HepG2 (cell line): ENCODE data around the gene ESRP2. TPM values are rescaled to one million over a fixed set of nuclear protein-coding genes. Genes with fewer than 3 reads are reported as not detected.

ENCODE experiments used
- AKAP8 ChIP-seq: sonication (generic); formaldehyde crosslinking; IDR thresholded peaks from 2 replicates; pipeline ENCODE4 v1.5.1; 2020; ENCODE audit warnings: mild to moderate bottlenecking, missing genetic modification reagents
- BCL6 ChIP-seq: IDR thresholded peaks from 2 replicates; pipeline ENCODE4 v1.6.1; 2016; ENCODE audit warnings: missing genetic modification reagents, missing compliant biosample characterization
- GATAD1 ChIP-seq: IDR thresholded peaks from 2 replicates; pipeline ENCODE4 v1.6.1; 2016; ENCODE audit warnings: missing genetic modification reagents, missing compliant biosample characterization
- GPBP1L1 ChIP-seq: sonication (generic); formaldehyde crosslinking; IDR thresholded peaks from 2 replicates; pipeline ENCODE4 v1.5.0; 2020; ENCODE audit warnings: mild to moderate bottlenecking, missing genetic modification reagents
- HNRNPL ChIP-seq: fragments of 200-400 bp; formaldehyde crosslinking; IDR thresholded peaks from 2 replicates; pipeline ENCODE4 v1.6.1; 2017; ENCODE audit warnings: mild to moderate bottlenecking, low read depth, low read length
- IRF1 ChIP-seq: sonication (generic); formaldehyde crosslinking; IDR thresholded peaks from 2 replicates; pipeline ENCODE4 v1.4.0; 2020; ENCODE audit warnings: low read depth, mild to moderate bottlenecking, missing genetic modification reagents
- NKX3-1 ChIP-seq: sonication (generic); formaldehyde crosslinking; IDR thresholded peaks from 2 replicates; pipeline ENCODE4 v1.5.0; 2020; ENCODE audit warnings: missing genetic modification reagents
- NR3C1 ChIP-seq: sonication (generic); formaldehyde crosslinking; IDR thresholded peaks from 2 replicates; pipeline ENCODE4 v1.4.0; 2020; ENCODE audit warnings: missing genetic modification reagents
- RFXAP ChIP-seq: sonication (generic); formaldehyde crosslinking; IDR thresholded peaks from 2 replicates; pipeline ENCODE4 v1.4.0; 2020; ENCODE audit warnings: missing genetic modification reagents, borderline replicate concordance
- STAG1 ChIP-seq: sonication (generic); formaldehyde crosslinking; IDR thresholded peaks from 2 replicates; pipeline ENCODE4 v1.4.0; 2020; ENCODE audit warnings: missing genetic modification reagents
- TEF ChIP-seq: sonication (generic); formaldehyde crosslinking; IDR thresholded peaks from 2 replicates; pipeline ENCODE4 v1.5.0; 2020; ENCODE audit warnings: missing genetic modification reagents
- TOPORS ChIP-seq: sonication (generic); formaldehyde crosslinking; IDR thresholded peaks from 2 replicates; pipeline ENCODE4 v1.8.0; 2023; ENCODE audit warnings: mild to moderate bottlenecking, missing genetic modification reagents
- ZNF282 ChIP-seq: fragments of 450-650 bp; IDR thresholded peaks from 2 replicates; pipeline ENCODE4 v1.6.1; 2018; ENCODE audit not compliant: partially characterized antibody
- ZNF331 ChIP-seq: sonication (generic); formaldehyde crosslinking; IDR thresholded peaks from 2 replicates; pipeline ENCODE4 v1.4.0; 2020; ENCODE audit warnings: missing genetic modification reagents
- ZNF446 ChIP-seq: sonication (generic); formaldehyde crosslinking; IDR thresholded peaks from 2 replicates; pipeline ENCODE4 v1.5.0; 2020; ENCODE audit warnings: mild to moderate bottlenecking, missing genetic modification reagents
- ZNF567 ChIP-seq: sonication (generic); formaldehyde crosslinking; IDR thresholded peaks from 2 replicates; pipeline ENCODE4 v1.8.1; 2023; ENCODE audit warnings: mild to moderate bottlenecking, missing genetic modification reagents, borderline replicate concordance
- ZNF672 ChIP-seq: sonication (generic); formaldehyde crosslinking; IDR thresholded peaks from 2 replicates; pipeline ENCODE4 v1.8.1; 2022; ENCODE audit warnings: missing genetic modification reagents
- ZNF770 ChIP-seq: sonication (generic); formaldehyde crosslinking; IDR thresholded peaks from 2 replicates; pipeline ENCODE4 v1.5.0; 2020; ENCODE audit warnings: mild to moderate bottlenecking, missing genetic modification reagents
- polyA plus RNA-seq, 8 experiments: library from polyadenylated mRNA; depleted of rRNA in 3 of 8; stranded (reverse) in 7 of 8; unstranded in 1 of 8; fragments of >200 nt; fragmentation: Illumina TruSeq in 4 of 8; extraction: Trizol in 4 of 8; gene quantifications; 2 replicates each; pipeline versions ENCODE4 v1.2.1 to v1.2.3, GENCODE V29; 2011 to 2016; ENCODE audit warnings: low read depth in 4 of 8, missing spikeins in 1 of 8, mixed read lengths in 1 of 8; ENCODE audit not compliant: insufficient read depth in 1 of 8
- total RNA-seq, 5 experiments: library from RNA; depleted of rRNA; stranded (reverse); fragments of >200 nt; fragmentation: Illumina TruSeq; extraction: Trizol; gene quantifications; 2 replicates each; pipeline ENCODE4 v1.2.3, GENCODE V29; 2016; ENCODE audit warnings: low read depth in 1 of 5
- TF ChIP-seq, protein P1 (sequence below): IDR thresholded peaks from 2 replicates; pipeline ENCODE4 v1.6.1; 2012; ENCODE audit warnings: low read depth, low read length, improper control_type of control experiment
- TF ChIP-seq, protein P2 (sequence below): sonication (generic); formaldehyde crosslinking; conservative IDR thresholded peaks from 2 replicates; pipeline ENCODE4 v1.4.0; 2020; ENCODE audit warnings: missing genetic modification reagents
- TF ChIP-seq, protein P3 (sequence below): sonication (generic); formaldehyde crosslinking; IDR thresholded peaks from 2 replicates; pipeline ENCODE4 v1.4.0; 2020; ENCODE audit warnings: missing genetic modification reagents

The ESRP2 gene
- total and polyA plus RNA-seq, 2 of the 13 experiments (the other 11 are each of a cell fraction or from before 2014, with no cell fraction given), result 21.1 to 32.4 TPM

DNA sequence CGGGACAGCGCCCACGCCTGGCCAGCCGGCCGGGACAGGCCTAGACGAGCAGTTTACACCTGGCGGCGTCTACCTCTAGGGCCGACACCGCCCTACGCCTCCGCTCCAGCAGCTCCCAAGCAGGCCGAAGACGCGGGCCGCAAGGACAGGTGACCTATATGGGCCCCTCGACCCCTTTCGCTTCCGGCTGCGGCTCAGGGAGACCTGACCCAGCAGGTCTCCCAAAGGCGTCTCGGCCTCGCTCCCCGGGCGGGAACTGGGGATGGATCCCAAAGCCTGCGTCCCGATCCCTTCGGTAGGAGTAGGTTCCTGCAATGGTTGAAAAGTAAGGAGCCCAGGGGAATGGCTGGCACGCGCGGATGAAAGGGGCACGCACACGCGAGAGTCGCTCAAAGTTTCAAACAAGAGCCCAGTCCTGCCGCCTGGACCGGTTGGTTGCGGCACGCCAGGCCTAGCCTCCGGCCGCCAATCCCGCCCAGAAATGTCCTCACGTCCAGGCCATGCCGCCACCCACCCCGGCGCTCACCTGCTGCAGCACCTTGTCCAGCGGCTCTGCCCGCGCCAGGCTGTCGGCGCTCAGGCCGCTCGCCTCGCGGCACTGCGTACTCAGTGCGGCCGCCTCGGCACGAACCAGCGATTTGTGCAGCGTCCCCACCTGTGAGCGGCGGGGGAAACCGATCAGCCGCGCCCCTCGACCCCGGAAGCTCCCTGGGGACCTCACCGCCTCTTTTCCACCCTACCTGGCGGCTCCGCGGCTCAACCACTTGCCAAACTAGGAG, 630 bp downstream of the ESRP2 start (continued):
- TF ChIP-seq ZNF567 (CRISPR knock-in tag) (no peak; the same call in 1 of the 2 replicates), STAG1 (0 out of 2 replicates have a peak, but pooled peaks have one; percentile 6), HNRNPL (peak; percentile 66; the same call in 1 of the 2 replicates), BCL6 (0 out of 2 replicates have a peak, but pooled peaks have one; percentile 18), GATAD1 (no peak; the same call in 1 of the 2 replicates), TOPORS (peak; percentile 50), NKX3-1 (no peak), ZNF770 (CRISPR knock-in tag) (no peak), NR3C1 (CRISPR knock-in tag) (no peak), IRF1 (CRISPR knock-in tag) (0 out of 2 replicates have a peak, but pooled peaks have one; percentile 60), TEF (CRISPR knock-in tag) (peak; percentile 10; the same call in 1 of the 2 replicates), ZNF282 (no peak), GPBP1L1 (no peak), ZNF331 (CRISPR knock-in tag) (no peak; the same call in 1 of the 2 replicates), ZNF446 (CRISPR knock-in tag) (no peak), AKAP8 (CRISPR knock-in tag) (peak; percentile 57), ZNF672 (no peak), RFXAP (CRISPR knock-in tag) (0 out of 2 replicates have a peak, but pooled peaks have one; percentile 8)
- TF ChIP-seq, protein P1, sequence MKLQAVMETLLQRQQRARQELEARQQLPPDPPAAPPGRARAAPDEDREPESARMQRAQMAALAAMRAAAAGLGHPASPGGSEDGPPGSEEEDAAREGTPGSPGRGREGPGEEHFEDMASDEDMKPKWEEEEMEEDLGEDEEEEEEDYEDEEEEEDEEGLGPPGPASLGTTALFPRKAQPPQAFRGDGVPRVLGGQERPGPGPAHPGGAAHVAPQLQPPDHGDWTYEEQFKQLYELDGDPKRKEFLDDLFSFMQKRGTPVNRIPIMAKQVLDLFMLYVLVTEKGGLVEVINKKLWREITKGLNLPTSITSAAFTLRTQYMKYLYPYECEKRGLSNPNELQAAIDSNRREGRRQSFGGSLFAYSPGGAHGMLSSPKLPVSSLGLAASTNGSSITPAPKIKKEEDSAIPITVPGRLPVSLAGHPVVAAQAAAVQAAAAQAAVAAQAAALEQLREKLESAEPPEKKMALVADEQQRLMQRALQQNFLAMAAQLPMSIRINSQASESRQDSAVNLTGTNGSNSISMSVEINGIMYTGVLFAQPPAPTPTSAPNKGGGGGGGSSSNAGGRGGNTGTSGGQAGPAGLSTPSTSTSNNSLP, result no peak
- TF ChIP-seq, protein P2, sequence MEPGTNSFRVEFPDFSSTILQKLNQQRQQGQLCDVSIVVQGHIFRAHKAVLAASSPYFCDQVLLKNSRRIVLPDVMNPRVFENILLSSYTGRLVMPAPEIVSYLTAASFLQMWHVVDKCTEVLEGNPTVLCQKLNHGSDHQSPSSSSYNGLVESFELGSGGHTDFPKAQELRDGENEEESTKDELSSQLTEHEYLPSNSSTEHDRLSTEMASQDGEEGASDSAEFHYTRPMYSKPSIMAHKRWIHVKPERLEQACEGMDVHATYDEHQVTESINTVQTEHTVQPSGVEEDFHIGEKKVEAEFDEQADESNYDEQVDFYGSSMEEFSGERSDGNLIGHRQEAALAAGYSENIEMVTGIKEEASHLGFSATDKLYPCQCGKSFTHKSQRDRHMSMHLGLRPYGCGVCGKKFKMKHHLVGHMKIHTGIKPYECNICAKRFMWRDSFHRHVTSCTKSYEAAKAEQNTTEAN (CRISPR knock-in tag), result no peak; the same call in 1 of the 2 replicates
- TF ChIP-seq, protein P3, sequence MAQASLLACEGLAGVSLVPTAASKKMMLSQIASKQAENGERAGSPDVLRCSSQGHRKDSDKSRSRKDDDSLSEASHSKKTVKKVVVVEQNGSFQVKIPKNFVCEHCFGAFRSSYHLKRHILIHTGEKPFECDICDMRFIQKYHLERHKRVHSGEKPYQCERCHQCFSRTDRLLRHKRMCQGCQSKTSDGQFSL (CRISPR knock-in tag), result no peak; the same call in 1 of the 2 replicates
